A673 (cell line): Measurements from ENCODE around the gene IPPK. TPM values are rescaled to one million over a fixed set of nuclear protein-coding genes. Genes with fewer than 3 reads are reported as not detected.

ENCODE experiments used
- BruUV-seq: library from RNA; stranded (reverse); fragments of 400-500 nt; replicated peaks from 2 replicates; lab custom pipeline; 2021; lab: Mats Ljungman, UMichigan
- CTCF ChIA-PET: fragments of 300-600 bp; sonication (Branson Sonifier 250); formaldehyde crosslinking; loops from one replicate; lab custom pipeline; 2022; ENCODE audit warnings: antibody characterized with exemption; lab: Charles Lee
- POLR2A ChIA-PET: fragments of 300-600 bp; sonication (Branson Sonifier 250); formaldehyde crosslinking; loops from one replicate; lab custom pipeline; 2022; ENCODE audit warnings: antibody characterized with exemption; ENCODE audit not compliant: low non-redundant PET; lab: Charles Lee
- DNase-seq: peaks from one replicate; pipeline ENCODE4 v3.0.0-alpha.2; 2015; ENCODE audit warnings: low spot score
- H3K27ac ChIP-seq: fragments of 200-600 bp; sonication (generic); 2 replicates; pipeline ENCODE4 v1.5.1; 2016; ENCODE audit warnings: mixed run types, low read depth, mild to moderate bottlenecking, mixed read lengths, antibody characterized with exemption, low read length; ENCODE audit not compliant: poor library complexity, severe bottlenecking
- H3K27me3 ChIP-seq: fragments of 200-600 bp; sonication (generic); replicated peaks from 2 replicates; pipeline ENCODE4 v1.6.1; 2017; ENCODE audit warnings: mixed run types, low read depth, mild to moderate bottlenecking, mixed read lengths, antibody characterized with exemption, low read length; ENCODE audit not compliant: insufficient read depth, poor library complexity
- H3K36me3 ChIP-seq: fragments of 200-600 bp; sonication (generic); 2 replicates; pipeline ENCODE4 v1.6.1; 2016; ENCODE audit warnings: mixed run types, mild to moderate bottlenecking, mixed read lengths, antibody characterized with exemption, low read length; ENCODE audit not compliant: insufficient read depth, poor library complexity, severe bottlenecking
- H3K4me1 ChIP-seq: fragments of 200-600 bp; sonication (generic); 2 replicates; pipeline ENCODE4 v1.6.1; 2017; ENCODE audit warnings: mixed run types, mild to moderate bottlenecking, mixed read lengths, antibody characterized with exemption, low read length; ENCODE audit not compliant: insufficient read depth, poor library complexity, severe bottlenecking
- H3K4me3 ChIP-seq: fragments of 200-600 bp; sonication (generic); 2 replicates; pipeline ENCODE4 v1.5.1; 2016; ENCODE audit warnings: low read depth, mixed run types, mild to moderate bottlenecking, mixed read lengths, low read length; ENCODE audit not compliant: poor library complexity, severe bottlenecking
- H3K9me3 ChIP-seq: fragments of 200-600 bp; sonication (generic); 2 replicates; pipeline ENCODE4 v1.6.1; 2016; ENCODE audit warnings: mixed run types, low read depth, mild to moderate bottlenecking, mixed read lengths, antibody characterized with exemption, low read length; ENCODE audit not compliant: poor library complexity, severe bottlenecking
- EZH2 ChIP-seq: fragments of 200-600 bp; sonication (generic); IDR thresholded peaks from 2 replicates; pipeline ENCODE4 v1.6.1; 2017; ENCODE audit warnings: borderline replicate concordance, low read depth, mild to moderate bottlenecking, mixed read lengths, antibody characterized with exemption, low read length; ENCODE audit not compliant: poor library complexity, severe bottlenecking
- intact Hi-C: fragments of 100-400 bp; cut with micrococcal nuclease; formaldehyde crosslinking; loops from one replicate; pipeline ENCODE4 v1.10.0; 2022; ENCODE audit not compliant: unreplicated experiment
- total RNA-seq: library from RNA; stranded (reverse); gene quantifications from 2 replicates; pipeline ENCODE4 v1.2.3, GENCODE V29; 2021
- TF ChIP-seq, protein P1 (sequence below): fragments of 300-800, 200-600 bp; sonication (generic); conservative IDR thresholded peaks from 2 replicates; pipeline ENCODE4 v1.5.1; 2017; ENCODE audit warnings: low read depth, mild to moderate bottlenecking, antibody characterized with exemption, low read length, moderate library complexity, mixed read lengths

Gene IPPK
- total RNA-seq, 1 experiment from 2014 or later, result 14.0 TPM

DNA sequence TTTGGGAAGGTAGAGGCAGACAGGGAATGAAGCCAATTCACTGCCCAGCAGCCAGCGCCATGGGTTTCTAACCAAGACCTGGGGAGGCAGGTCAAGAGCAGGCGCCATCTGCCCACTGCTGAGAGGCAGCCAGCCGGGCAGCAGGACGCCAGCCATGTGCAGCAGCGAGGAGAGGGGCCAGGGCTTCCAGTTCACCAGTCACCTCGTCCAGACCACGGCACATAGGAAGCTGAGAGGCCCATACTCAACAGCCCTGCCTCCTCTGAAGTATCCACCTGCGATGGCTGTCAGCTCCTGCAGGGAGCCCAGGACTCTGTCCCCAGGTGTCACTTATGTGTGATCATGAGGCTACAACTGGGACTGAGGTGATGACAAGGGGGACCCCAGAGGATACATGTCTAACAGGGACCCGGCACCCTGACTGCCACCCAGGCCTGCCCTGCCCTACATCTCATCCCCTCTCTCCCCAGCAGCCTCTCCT is 30.1 kb downstream of the IPPK start:
- no TSS peak for BruUV-seq
- H3K4me1 ChIP-seq, result no peaks in the 10 kb centered on the region
- no peak for DNase-seq
- no peaks in the 10 kb centered on the region for H3K27me3 ChIP-seq
- H3K36me3 ChIP-seq, result peaks cover 39% of the 10 kb centered on the region
- intact Hi-C loops, result no loop called here
- TF ChIP-seq, protein P1, sequence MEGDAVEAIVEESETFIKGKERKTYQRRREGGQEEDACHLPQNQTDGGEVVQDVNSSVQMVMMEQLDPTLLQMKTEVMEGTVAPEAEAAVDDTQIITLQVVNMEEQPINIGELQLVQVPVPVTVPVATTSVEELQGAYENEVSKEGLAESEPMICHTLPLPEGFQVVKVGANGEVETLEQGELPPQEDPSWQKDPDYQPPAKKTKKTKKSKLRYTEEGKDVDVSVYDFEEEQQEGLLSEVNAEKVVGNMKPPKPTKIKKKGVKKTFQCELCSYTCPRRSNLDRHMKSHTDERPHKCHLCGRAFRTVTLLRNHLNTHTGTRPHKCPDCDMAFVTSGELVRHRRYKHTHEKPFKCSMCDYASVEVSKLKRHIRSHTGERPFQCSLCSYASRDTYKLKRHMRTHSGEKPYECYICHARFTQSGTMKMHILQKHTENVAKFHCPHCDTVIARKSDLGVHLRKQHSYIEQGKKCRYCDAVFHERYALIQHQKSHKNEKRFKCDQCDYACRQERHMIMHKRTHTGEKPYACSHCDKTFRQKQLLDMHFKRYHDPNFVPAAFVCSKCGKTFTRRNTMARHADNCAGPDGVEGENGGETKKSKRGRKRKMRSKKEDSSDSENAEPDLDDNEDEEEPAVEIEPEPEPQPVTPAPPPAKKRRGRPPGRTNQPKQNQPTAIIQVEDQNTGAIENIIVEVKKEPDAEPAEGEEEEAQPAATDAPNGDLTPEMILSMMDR, result no peak
- no peaks in the 10 kb centered on the region for H3K9me3 ChIP-seq
- no peak overlapping the region for H3K4me3 ChIP-seq
- CTCF ChIA-PET, result no interaction called here
- POLR2A ChIA-PET, result no interaction called here
- no peak overlapping the region for H3K27ac ChIP-seq

DNA sequence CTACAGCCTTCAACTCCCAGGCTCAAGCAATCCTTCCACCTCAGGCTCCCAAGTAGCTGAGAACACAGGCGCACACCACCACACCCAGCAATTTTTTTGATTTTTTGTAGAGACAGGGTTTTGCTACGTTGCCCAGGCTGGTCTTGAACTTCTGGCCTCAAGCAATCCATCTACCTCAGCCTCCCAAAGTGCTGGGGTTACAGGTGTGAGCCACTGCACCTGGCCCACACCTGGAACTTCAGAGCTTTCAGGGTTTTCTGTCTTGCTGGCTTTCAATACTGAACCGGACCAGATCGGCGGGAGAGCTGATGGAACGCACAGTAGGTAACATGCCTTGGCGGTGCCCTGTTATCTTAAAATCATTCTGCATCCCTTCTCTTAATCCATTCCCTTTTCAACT is 30.8 kb downstream of the IPPK start:
- POLR2A ChIA-PET, result no interaction called here
- no peak overlapping the region for H3K27ac ChIP-seq
- TF ChIP-seq EZH2, result no peak
- TF ChIP-seq, protein P1, result no peak
- no peaks in the 10 kb centered on the region for H3K4me1 ChIP-seq
- no peak overlapping the region for H3K4me3 ChIP-seq
- H3K36me3 ChIP-seq, result peaks cover 34% of the 10 kb centered on the region
- no peak for DNase-seq
- no peaks in the 10 kb centered on the region for H3K27me3 ChIP-seq
- BruUV-seq, result no TSS peak
- H3K9me3 ChIP-seq, result no peaks in the 10 kb centered on the region
- intact Hi-C loops, result no loop called here
- CTCF ChIA-PET, result no interaction called here

DNA sequence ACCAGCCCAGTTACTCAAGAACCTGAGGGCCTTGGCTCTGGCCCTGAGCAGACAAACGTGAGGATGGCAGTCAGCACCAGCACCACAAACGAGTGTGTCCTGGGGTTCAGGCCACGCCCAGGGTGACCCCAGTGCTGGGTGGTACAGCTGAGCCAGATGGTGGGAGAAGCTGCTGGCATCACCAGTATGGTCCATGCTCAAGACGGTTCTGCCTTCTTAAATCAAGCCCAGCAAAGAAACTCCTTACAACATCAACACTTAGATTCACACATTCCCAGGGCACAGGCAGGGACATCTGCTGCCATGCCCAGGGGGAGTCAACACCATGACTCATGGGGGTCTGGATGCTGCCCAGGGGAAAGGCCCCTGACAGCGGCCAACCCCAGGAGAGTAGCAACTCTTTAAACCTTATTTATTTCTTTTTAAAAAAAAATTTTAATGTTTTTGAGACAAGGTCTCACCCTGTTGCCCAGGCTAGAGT is 31.3 kb downstream of the IPPK start:
- no peak overlapping the region for H3K4me3 ChIP-seq
- ChIA-PET CTCF (no interaction called here), POLR2A (no interaction called here)
- no peaks in the 10 kb centered on the region for H3K4me1 ChIP-seq
- DNase-seq, result no peak
- no peak overlapping the region for H3K27ac ChIP-seq
- no peak for TF ChIP-seq EZH2
- TF ChIP-seq, protein P1, result no peak
- no peaks in the 10 kb centered on the region for H3K27me3 ChIP-seq
- intact Hi-C loops, result no loop called here
- BruUV-seq, result no TSS peak
- no peaks in the 10 kb centered on the region for H3K9me3 ChIP-seq
- H3K36me3 ChIP-seq, result peaks cover 34% of the 10 kb centered on the region
